ENCODE data around the gene CGB7.

The CGB7 gene

DNA sequence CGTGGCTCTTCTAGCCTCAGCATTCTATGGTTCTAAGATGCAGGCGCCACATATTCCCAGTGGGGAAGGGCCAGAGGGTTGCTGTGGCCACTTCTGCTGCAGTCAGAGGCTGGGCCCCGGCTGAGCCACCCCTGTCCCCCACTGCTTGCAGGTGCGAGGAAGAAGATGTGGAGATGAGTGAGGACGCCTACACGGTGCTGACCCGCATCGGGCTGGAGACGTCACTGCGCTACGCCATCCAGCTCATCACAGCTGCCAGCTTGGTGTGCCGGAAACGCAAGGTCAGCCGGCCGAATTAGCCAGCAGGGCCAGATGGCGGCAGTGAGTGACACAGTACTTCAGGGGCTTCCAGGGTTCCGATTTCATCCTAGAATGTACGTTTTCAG, 42.7 kb downstream of the CGB7 start:
- no peak for DNase-seq

DNA sequence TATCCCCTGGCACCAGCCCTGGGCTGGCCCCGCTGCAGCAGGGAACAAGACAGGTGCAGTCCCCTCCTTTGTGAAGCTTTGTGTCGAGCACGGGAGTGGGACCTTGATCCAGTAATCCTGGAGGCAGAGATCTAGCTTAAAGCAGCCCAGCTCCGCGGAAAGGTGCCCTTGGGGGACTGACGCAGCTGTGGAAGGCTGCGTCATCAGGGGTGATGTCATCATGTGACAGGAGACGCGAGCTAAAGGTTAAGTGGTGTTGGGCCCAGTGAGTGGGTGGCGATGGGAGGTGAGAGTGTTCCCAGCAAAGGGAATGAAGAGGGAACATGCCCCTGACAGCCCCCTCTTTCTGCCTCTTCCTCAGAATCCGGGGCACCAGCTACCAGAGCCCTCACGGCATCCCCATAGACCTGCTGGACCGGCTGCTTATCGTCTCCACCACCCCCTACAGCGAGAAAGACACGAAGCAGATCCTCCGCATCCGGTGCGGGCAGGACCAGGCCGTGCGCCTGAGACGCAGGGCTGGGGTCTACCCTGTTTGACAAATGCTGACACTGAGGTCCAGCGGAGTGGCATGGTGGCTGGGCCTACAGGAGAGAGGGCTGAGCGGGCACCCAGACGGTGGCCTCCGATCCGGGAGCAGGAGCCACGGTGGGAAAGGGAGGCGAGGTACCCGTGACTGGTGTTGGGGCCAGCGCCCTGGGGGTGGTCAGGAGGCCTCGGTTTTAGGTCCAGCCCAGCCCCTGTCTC, 43.3 kb downstream of the CGB7 start:
- no peak for DNase-seq

DNA sequence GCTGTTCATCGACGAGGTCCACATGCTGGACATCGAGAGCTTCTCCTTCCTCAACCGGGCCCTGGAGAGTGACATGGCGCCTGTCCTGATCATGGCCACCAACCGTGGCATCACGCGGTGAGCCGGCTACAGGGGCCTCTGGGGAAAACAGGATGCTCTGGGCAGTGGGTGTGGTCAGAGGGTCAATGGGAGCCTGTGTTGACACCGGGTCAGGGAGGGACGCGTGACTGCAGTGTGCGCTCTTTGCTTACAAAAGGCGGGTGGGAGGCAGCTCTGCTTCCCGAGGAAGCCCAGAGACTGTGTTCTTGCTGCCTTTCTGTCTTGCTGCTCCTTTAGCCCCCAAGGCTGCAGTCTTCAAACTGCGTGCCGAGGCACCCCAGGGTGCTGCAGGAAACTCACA, 46.4 kb downstream of the CGB7 start:
- no peak for DNase-seq

DNA sequence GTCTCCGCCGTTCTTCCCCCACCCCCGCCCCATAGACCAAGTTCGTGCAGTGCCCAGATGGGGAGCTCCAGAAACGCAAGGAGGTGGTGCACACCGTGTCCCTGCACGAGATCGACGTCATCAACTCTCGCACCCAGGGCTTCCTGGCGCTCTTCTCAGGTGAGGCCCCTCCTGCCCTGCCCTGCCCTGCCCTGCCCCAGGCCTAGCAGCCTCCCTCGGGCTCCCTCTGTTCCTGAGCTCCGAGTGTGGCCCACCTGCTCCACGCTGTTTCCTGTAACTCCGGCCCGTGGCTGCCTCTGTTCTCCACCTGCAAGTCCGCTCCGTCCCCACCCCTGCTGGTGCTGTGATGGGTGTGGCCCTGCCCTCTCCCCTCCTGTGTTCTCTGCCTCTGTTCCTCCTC, 47.1 kb downstream of the CGB7 start:
- DNase-seq: no peak

DNA sequence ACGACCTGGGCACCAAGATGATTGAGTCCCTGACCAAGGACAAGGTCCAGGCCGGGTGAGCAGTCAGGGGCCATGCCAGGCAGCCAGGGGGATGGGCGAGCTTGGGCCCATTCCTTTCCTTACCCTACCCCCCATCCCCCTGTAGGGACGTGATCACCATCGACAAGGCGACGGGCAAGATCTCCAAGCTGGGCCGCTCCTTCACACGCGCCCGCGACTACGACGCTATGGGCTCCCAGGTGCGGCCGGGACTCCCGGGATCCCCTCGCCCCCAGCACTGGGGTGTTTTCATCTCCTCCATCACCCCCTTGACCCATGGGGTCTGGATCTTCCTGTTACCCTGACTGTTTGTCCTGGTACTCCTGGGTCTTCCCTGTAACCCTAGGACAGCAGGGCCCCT, 47.7 kb downstream of the CGB7 start:
- no peak for DNase-seq

DNA sequence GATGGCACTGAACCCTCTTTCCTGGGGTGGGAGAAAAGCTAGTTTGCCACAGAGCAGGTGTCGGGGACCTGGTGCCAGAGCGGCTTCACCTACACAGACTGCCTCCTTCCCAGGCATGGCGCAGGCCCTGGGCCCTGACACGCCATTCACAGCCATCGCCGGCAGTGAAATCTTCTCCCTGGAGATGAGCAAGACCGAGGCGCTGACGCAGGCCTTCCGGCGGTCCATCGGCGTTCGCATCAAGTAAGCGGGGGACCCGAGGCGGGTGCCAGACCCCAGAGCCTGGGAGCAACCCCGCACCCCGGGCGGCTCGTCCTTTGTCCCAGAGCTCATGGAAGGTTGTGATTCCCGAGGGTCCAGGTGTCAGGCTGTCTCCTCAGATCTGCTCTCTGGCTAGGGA, 50.6 kb downstream of the CGB7 start:
- no peak for DNase-seq

DNA sequence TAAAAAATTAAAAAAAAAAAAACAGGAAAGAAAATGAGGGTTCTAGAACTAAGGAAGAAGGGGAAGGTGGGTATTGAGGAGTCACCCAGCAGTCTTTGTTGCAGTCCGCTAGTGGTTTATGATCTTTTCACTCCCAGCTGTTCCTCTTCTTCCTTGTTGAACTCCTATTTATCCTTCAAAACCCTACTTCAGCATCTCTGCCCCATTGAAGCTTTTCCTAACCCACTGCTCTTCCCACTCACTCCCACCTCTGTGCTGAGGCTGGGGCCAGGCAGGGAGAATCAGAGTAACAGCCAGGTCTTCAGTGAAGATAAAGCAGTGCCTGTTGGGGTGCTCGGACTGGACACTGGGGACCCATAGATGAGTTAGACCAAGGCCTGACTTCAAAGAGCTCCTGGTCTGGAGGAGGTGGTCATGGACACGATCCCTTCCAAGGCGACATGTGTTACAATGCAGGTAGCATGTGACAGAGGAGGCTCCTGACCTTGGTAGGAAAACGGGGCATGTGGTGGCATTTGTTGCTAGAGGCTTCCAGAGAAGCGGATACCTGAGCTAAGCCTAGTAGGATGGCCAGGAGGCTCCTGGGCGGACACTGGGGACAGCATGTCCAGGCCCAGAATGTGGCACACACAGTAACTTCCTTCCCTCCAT, 52.5 kb downstream of the CGB7 start:
- DNase-seq: no peak
